NCI-H2029 (cell line): ENCODE results near the gene SMC1A.
"Not testable (repeated sequence)": the region's sequence is repeated elsewhere in the genome, so short reads cannot be mapped to it uniquely, and the experiment has no call there.

Experiments used
- DNase-seq: peaks from one replicate; lab custom pipeline; 2025; lab: John Stamatoyannopoulos, UW

The SMC1A gene

DNA sequence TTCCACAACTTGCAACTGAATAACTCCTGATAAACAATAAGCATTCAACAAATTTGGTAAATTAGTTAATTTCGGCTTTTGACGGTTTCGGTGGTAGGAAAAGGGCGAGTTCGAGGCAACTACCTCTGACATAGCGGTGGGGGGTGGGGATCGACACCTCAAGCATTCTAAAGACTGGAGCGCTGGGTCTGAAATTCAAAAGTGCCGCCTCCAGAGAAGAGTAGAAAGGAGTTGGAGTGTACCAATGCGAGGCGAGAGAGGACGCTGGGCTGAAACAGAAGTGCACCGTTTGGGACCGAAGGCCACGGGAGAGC, 725 bp downstream of the SMC1A start:
- no peak for DNase-seq

- no peak for DNase-seq
Observed at GRCh38 chrX:53421125-53421524, 1.3 kb downstream of the SMC1A start.

- not testable (repeated sequence) for DNase-seq
Observed at GRCh38 chrX:53420351-53420750, 2.1 kb downstream of the SMC1A start.

DNA sequence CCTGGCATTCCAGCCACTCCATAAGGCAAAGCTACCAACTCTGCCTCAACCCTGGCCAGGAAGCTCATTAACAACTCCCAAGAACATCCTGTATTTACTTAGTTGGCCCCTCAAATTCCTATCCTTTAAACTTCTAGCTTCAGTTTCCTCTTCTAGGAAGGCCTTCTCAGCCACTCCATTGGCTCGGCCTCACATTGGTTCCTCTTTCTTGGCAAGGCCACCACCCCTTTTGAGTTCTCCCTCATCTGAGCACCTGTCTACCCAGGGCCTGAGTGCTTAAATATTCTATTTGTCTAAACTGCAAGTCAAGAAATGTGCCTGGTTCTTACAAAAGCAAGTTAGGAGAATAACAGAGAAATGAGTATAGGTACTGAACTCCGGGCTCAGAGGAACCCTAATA, 10.0 kb downstream of the SMC1A start:
- DNase-seq, result no peak

GRCh38 chrX:53403535-53403934, 18.9 kb downstream of the SMC1A start:
- DNase-seq, result no peak

DNA sequence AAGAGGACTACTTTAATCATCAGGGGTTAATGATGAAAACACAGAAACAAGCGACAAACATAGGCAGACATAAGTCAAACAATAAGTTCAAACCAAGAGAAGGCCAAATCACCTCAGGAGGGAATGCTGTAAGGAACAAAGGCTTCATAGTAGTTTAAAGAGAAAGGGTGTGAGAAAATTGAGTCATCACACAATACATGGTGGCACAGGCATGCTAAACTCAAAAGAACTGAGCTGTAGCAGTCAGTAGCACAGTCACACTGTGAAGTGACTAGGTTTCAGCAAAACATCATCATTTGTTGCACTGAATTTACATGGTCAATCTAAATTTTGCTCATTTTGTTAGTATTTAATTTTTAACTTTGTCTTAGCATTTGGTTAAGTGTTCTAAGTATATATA, 24.2 kb downstream of the SMC1A start:
- no peak for DNase-seq

- no peak for DNase-seq
Observed at GRCh38 chrX:53395605-53396298, 26.7 kb downstream of the SMC1A start.

GRCh38 chrX:53383376-53384076, 38.9 kb downstream of the SMC1A start:
- DNase-seq, result no peak

- DNase-seq, result no peak
Observed at GRCh38 chrX:53379747-53380146, 42.7 kb downstream of the SMC1A start.

DNA sequence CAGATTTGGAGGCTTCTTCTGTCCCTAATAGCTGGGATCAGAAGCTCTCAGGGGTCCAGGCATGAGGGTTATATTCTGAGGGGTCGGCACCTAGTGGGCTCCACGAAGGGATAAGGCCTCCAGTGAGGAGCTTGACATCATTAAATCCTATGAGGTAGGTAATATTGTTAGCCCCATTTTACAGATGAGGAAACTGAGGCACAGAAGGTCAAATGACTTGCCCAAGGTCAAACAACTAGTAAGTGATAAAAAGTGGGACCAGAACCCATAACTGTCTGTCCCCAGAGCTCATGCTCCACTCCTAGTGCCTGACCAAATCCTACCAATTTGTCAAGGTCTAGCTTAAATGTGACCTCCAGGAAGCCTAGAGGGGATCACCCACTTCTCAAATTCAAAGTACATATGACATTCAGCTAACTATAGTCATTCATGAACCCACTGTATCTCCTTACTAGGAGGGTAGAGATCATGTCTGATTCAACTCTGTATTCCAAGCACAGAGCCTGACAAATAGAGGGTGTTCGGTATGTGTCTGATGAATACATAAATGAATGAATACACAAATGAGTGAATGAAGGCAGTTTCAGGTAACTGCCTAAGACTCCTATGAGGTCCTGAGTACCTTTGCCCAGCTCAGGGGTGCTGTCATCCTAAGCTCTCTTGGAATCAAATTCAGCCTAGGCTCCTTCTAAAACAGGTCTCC, 43.3 kb downstream of the SMC1A start:
- DNase-seq, result no peak

- no peak for DNase-seq
Observed at GRCh38 chrX:53377464-53377863, 45.0 kb downstream of the SMC1A start.

- no peak for DNase-seq
Observed at GRCh38 chrX:53376888-53377287, 45.6 kb downstream of the SMC1A start.

DNA sequence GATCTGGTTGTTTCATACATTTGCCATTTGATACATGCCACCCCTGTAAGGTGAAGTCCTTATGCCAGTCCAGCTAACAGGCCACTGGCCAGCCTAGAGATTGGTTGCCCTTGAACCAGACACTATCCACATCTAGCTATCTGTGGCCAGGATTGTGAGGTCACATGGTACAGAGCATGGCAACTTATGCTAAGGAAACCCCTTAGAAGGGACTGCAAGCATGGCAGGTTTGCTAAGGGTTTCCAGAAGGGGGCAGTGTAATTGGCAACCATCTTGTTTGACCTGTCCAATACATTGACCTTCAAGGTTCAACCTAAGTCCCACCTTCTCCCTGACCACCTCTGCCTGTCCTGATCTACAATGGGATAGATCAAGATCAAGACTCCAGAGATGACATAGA, 47.5 kb downstream of the SMC1A start:
- DNase-seq, result no peak

- DNase-seq, result no peak
Observed at GRCh38 chrX:53374222-53374820, 48.1 kb downstream of the SMC1A start.

GRCh38 chrX:53373307-53373706, 49.1 kb downstream of the SMC1A start:
- DNase-seq, result no peak

GRCh38 chrX:53366454-53366853, 56.0 kb downstream of the SMC1A start:
- DNase-seq, result not testable (repeated sequence)

DNA sequence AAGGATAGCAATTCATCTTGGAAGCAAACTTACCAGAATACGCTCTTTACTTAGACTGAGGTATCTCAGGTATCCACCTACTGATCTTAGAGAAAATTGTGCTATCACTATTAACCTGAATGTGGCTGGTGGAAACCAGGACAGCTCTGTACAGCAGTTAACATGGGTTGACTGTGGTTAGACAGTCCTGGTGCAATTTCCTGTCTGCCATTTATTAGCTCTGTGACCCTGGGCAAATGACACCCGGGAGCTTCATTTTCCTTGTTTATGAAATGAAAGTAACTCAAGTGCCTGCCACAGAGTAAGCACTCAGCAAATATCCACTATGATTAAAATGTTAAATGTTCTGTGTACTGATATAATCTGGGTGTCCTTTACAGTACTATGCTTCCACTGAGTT, 60.0 kb downstream of the SMC1A start:
- DNase-seq, result no peak

GRCh38 chrX:53357799-53358530, 64.5 kb downstream of the SMC1A start:
- DNase-seq, result no peak

GRCh38 chrX:53356186-53356585, 66.3 kb downstream of the SMC1A start:
- DNase-seq, result no peak

- no peak for DNase-seq
Observed at GRCh38 chrX:53354669-53355068, 67.8 kb downstream of the SMC1A start.

DNA sequence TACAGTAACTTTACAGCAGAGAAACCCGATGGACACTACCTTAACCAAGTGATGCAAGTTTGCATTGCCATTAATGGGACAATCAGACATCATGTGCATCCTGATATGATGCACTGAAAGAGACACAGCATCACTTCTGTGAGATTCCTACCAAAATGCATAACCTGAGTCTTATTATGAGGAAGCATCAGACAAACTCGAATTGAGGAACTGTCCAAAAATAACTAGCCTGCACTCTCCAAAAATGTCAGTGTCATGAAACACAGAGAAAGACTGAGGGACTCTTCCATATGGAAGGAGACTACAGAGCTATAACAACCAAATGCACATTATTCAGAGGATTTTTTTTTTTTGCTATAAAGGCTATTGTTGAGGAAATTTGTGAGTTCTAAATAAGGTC, 74.5 kb downstream of the SMC1A start:
- no peak for DNase-seq
